SK-N-SH (cell line): ENCODE measurements around the gene CASZ1. TPM values are rescaled to one million over a fixed set of nuclear protein-coding genes. Genes with fewer than 3 reads are reported as not detected.

ENCODE experiments used
- CTCF ChIA-PET: fragments of 300-600, 350-600 bp; formaldehyde crosslinking; extraction: SDS; loops from one replicate; lab custom pipeline; 2021; lab: Yijun Ruan, JAX
- POLR2A ChIA-PET: fragments of 350-600 bp; sonication (Branson Sonifier 250); formaldehyde crosslinking; extraction: SDS; loops from one replicate; lab custom pipeline; 2020; ENCODE audit warnings: antibody characterized with exemption, inconsistent platforms; lab: Yijun Ruan, JAX
- DNase-seq: peaks from one replicate; pipeline ENCODE4 v3.0.0; 2012
- H2AFZ ChIP-seq: fragments of 200-600 bp; sonication (generic); 2 replicates; pipeline ENCODE4 v1.8.1; 2016; ENCODE audit warnings: antibody characterized with exemption, mild to moderate bottlenecking, low read depth
- H3F3A ChIP-seq: fragments of 200-600 bp; sonication (generic); replicated peaks from 2 replicates; pipeline ENCODE3; 2016; ENCODE audit warnings: antibody characterized with exemption, mild to moderate bottlenecking; ENCODE audit not compliant: insufficient read depth
- H3K27ac ChIP-seq, 2 experiments: fragments of 200-500 bp in 1 of 2; fragments of 200-600 bp in 1 of 2; sonication (Bioruptor generic) in 1 of 2; sonication (generic), shearing (Covaris generic) in 1 of 2; 2 replicates each; pipeline versions ENCODE4 v1.5.1 to v1.6.1; 2014 to 2016; ENCODE audit warnings: low read depth in 2 of 2, inconsistent platforms in 1 of 2, low read length in 1 of 2, mild to moderate bottlenecking in 1 of 2, mixed read lengths in 1 of 2
- H3K27me3 ChIP-seq: fragments of 200-600 bp; sonication (generic), shearing (Covaris generic); 2 replicates; pipeline ENCODE4 v1.6.1; 2016; ENCODE audit warnings: mixed run types; ENCODE audit not compliant: insufficient read depth
- H3K36me3 ChIP-seq, 2 experiments: fragments of 200-500 bp in 1 of 2; fragments of 200-600 bp in 1 of 2; sonication (Bioruptor generic) in 1 of 2; sonication (generic) in 1 of 2; replicated peaks in 1 of 2; 2 replicates each; pipeline versions ENCODE3 to v1.5.1; 2014 to 2016; ENCODE audit warnings: low read length in 1 of 2, mild to moderate bottlenecking in 1 of 2; ENCODE audit not compliant: insufficient read depth in 2 of 2, control insufficient read depth in 1 of 2
- H3K4me1 ChIP-seq, 2 experiments: fragments of 200-500 bp in 1 of 2; fragments of 200-600 bp in 1 of 2; sonication (Bioruptor generic) in 1 of 2; sonication (generic), shearing (Covaris generic) in 1 of 2; 2 replicates each; pipeline versions ENCODE4 v1.5.1 to v1.6.1; 2014 to 2016; ENCODE audit warnings: low read depth in 1 of 2, low read length in 1 of 2, mixed run types in 1 of 2; ENCODE audit not compliant: insufficient read depth in 2 of 2, control insufficient read depth in 1 of 2
- H3K4me2 ChIP-seq: fragments of 200-600 bp; sonication (generic), shearing (Covaris generic); 2 replicates; pipeline ENCODE4 v1.6.1; 2017; ENCODE audit warnings: mixed run types
- H3K4me3 ChIP-seq, 2 experiments: fragments of 200-500 bp in 1 of 2; fragments of 200-600 bp in 1 of 2; sonication (Bioruptor generic) in 1 of 2; sonication (generic), shearing (Covaris generic) in 1 of 2; 2 replicates each; pipeline versions ENCODE4 v1.5.1 to v1.8.1; 2014 to 2016; ENCODE audit warnings: low read depth in 2 of 2, inconsistent platforms in 1 of 2, low read length in 1 of 2, mild to moderate bottlenecking in 1 of 2, mixed read lengths in 1 of 2, moderate library complexity in 1 of 2
- H3K79me2 ChIP-seq: fragments of 200-600 bp; sonication (generic); 2 replicates; pipeline ENCODE4 v1.8.1; 2017; ENCODE audit warnings: mild to moderate bottlenecking; ENCODE audit not compliant: insufficient read depth
- H3K9ac ChIP-seq: fragments of 200-600 bp; sonication (generic); 2 replicates; pipeline ENCODE4 v1.6.1; 2017; ENCODE audit warnings: mixed run types
- H3K9me2 ChIP-seq: fragments of 200-600 bp; sonication (generic); 2 replicates; pipeline ENCODE4 v1.6.1; 2017; ENCODE audit warnings: mixed run types
- H3K9me3 ChIP-seq: fragments of 200-600 bp; sonication (generic); 2 replicates; pipeline ENCODE4 v1.6.1; 2017; ENCODE audit warnings: mixed run types, mild to moderate bottlenecking, moderate library complexity
- H4K20me1 ChIP-seq: fragments of 200-600 bp; sonication (generic); 2 replicates; pipeline ENCODE4 v1.6.1; 2017; ENCODE audit warnings: mild to moderate bottlenecking, mixed run types; ENCODE audit not compliant: insufficient read depth
- EZH2phosphoT487 ChIP-seq: fragments of 200-600 bp; sonication (generic); IDR thresholded peaks from 2 replicates; pipeline ENCODE4 v1.6.1; 2017; ENCODE audit warnings: low read depth, mixed run types, mild to moderate bottlenecking, antibody characterized with exemption, moderate library complexity, borderline replicate concordance
- FOSL2 ChIP-seq: IDR thresholded peaks from 2 replicates; pipeline ENCODE4 v1.4.0; 2012; ENCODE audit warnings: low read depth, mild to moderate bottlenecking, moderate library complexity, borderline replicate concordance
- JUND ChIP-seq: IDR thresholded peaks from 2 replicates; pipeline ENCODE4 v1.4.0; 2012
- MXI1 ChIP-seq: IDR thresholded peaks from 2 replicates; pipeline ENCODE4 v1.6.1; 2012; ENCODE audit warnings: mild to moderate bottlenecking, low read depth, low read length, improper control_type of control experiment
- NFIC ChIP-seq: IDR thresholded peaks from 2 replicates; pipeline ENCODE4 v1.4.0; 2012; ENCODE audit warnings: borderline replicate concordance
- RAD21 ChIP-seq: IDR thresholded peaks from 2 replicates; pipeline ENCODE4 v1.6.1; 2012; ENCODE audit warnings: mild to moderate bottlenecking, low read length
- RFX5 ChIP-seq: IDR thresholded peaks from 2 replicates; pipeline ENCODE4 v1.6.1; 2012; ENCODE audit warnings: mild to moderate bottlenecking, improper control_type of control experiment, low read length
- SMC3 ChIP-seq: IDR thresholded peaks from 2 replicates; pipeline ENCODE4 v1.6.1; 2012; ENCODE audit warnings: low read depth, low read length, improper control_type of control experiment
- TCF12 ChIP-seq: IDR thresholded peaks from 2 replicates; pipeline ENCODE4 v1.4.0; 2012
- YY1 ChIP-seq: IDR thresholded peaks from 2 replicates; pipeline ENCODE4 v1.4.0; 2012; ENCODE audit warnings: low read depth, mild to moderate bottlenecking
- WGBS: methylation state at CpG from one replicate; pipeline ENCODE4 v1.1.6; 2017; ENCODE audit warnings: low lambda C conversion rate; 5-methylcytosine and 5-hydroxymethylcytosine counted together
- polyA plus RNA-seq, 3 experiments: library from polyadenylated mRNA; depleted of rRNA; stranded (reverse); fragments of >200 nt; gene quantifications; 2 replicates each; pipeline ENCODE4 v1.2.3, GENCODE V29; 2012

The CASZ1 gene
- polyA plus RNA-seq, 1 of the 3 experiments (the other 2 are of a cell fraction), result 0.51 TPM

- ChIA-PET POLR2A (no interaction called here), CTCF (interaction anchor here (0.7 to 1.1 kb wide), 3 partner anchors 11 to 92 kb away, joined by 3 to 4 read pairs (median 3); no protein-coding TSS in a partner anchor)
- H3K4me2 ChIP-seq, result peak overlapping the region; percentile 34
- peak overlapping the region in 1 of 2 experiments; percentile 68; a peak in 3 of 4 replicates for H3K27ac ChIP-seq
- DNase-seq, result no peak
- peaks cover 14% of the 10 kb centered on the region for H3F3A ChIP-seq
- H3K79me2 ChIP-seq, result no peaks in the 10 kb centered on the region
- no peaks in the 10 kb centered on the region for H3K9me3 ChIP-seq
- H2AFZ ChIP-seq, result no peak overlapping the region
- H4K20me1 ChIP-seq, result no peaks in the 10 kb centered on the region
- no peaks in the 10 kb centered on the region for H3K27me3 ChIP-seq
- 50% methylated on average over 5 of the region's 6 CpGs for WGBS
- TF ChIP-seq YY1 (no peak), JUND (peak; percentile 45; the same call in 1 of the 2 replicates), EZH2phosphoT487 (no peak), TCF12 (no peak), NFIC (peak; percentile 11; the same call in 1 of the 2 replicates), FOSL2 (peak; percentile 80)
- H3K36me3 ChIP-seq, result no peaks in the 10 kb centered on the region
- H3K9me2 ChIP-seq, result no peaks in the 10 kb centered on the region
- 0 out of 2 replicates have a peak overlapping the region, but pooled peaks have one; percentile 22 for H3K9ac ChIP-seq
- peaks cover 18 to 23% of the 10 kb centered on the region in 2 experiments for H3K4me1 ChIP-seq
- no peak overlapping the region for H3K4me3 ChIP-seq
These were observed 197.1 kb downstream of the CASZ1 start for GRCh38 chr1:10599194-10599861.

- POLR2A ChIA-PET, result no interaction called here
- Histone ChIP-seq H3K9me3 (no peaks in the 10 kb centered on the region), H3K4me3 (no peak overlapping the region), H3K27ac (peak overlapping the region in 1 of 2 experiments; percentile 68; a peak in 2 of 4 replicates), H3K4me2 (no peak overlapping the region), H4K20me1 (no peaks in the 10 kb centered on the region), H2AFZ (no peak overlapping the region), H3K27me3 (no peaks in the 10 kb centered on the region), H3K9ac (no peak overlapping the region), H3K79me2 (no peaks in the 10 kb centered on the region)
- CTCF ChIA-PET, result interaction anchor here (0.6 to 1.9 kb wide), 9 partner anchors 8 to 269 kb away, joined by 3 to 6 read pairs (median 4); no protein-coding TSS in a partner anchor
- TF ChIP-seq SMC3 (peak; percentile 48; the same call in 1 of the 2 replicates), RAD21 (peak; percentile 83), RFX5 (no peak), MXI1 (0 out of 2 replicates have a peak, but pooled peaks have one; percentile 25)
- TF ChIP-seq, all 33 proteins: peak for 3
- WGBS, result 83% methylated on average over 6 of the region's 6 CpGs
- no peaks in the 10 kb centered on the region for H3K36me3 ChIP-seq
- H3K4me1 ChIP-seq, result peaks cover 20 to 23% of the 10 kb centered on the region in 2 experiments
- DNase-seq, result peak; percentile 50
- H3F3A ChIP-seq, result peaks cover 14% of the 10 kb centered on the region
- no peaks in the 10 kb centered on the region for H3K9me2 ChIP-seq
These were observed 198.1 kb downstream of the CASZ1 start for GRCh38 chr1:10598389-10598702.
